ENCODE measurements around the gene CNTRL. TPM values are rescaled to one million over a fixed set of nuclear protein-coding genes. Genes with fewer than 3 reads are reported as not detected.

Gene CNTRL
- total RNA-seq, 4 donors from 2014 or later = 20.0 to 30.2 (median 27.4) TPM

DNA sequence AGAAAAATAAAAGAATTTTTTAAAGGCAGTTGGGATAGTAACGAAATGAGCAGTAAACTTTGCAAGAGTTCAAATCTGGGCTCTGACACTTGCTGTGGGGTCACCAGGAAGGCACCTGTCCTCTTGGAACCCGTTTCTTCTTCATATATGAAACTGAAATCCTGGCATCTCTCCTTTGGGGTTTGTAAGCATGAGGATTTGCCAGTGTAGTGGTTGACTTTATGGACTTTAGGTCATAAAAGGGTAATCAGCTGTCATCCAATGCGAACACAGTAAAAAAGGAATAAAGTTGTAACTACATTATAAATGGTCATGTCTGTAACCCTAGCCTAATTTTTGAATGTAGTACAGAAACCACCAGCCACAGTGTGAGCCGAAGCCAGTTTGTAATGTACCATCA is 125.6 kb downstream of the CNTRL start:
- TF ChIP-seq, protein P1, sequence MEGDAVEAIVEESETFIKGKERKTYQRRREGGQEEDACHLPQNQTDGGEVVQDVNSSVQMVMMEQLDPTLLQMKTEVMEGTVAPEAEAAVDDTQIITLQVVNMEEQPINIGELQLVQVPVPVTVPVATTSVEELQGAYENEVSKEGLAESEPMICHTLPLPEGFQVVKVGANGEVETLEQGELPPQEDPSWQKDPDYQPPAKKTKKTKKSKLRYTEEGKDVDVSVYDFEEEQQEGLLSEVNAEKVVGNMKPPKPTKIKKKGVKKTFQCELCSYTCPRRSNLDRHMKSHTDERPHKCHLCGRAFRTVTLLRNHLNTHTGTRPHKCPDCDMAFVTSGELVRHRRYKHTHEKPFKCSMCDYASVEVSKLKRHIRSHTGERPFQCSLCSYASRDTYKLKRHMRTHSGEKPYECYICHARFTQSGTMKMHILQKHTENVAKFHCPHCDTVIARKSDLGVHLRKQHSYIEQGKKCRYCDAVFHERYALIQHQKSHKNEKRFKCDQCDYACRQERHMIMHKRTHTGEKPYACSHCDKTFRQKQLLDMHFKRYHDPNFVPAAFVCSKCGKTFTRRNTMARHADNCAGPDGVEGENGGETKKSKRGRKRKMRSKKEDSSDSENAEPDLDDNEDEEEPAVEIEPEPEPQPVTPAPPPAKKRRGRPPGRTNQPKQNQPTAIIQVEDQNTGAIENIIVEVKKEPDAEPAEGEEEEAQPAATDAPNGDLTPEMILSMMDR (IDR thresholded peaks at IDR 0.05; ENCODE audit: low read depth) = no peak

DNA sequence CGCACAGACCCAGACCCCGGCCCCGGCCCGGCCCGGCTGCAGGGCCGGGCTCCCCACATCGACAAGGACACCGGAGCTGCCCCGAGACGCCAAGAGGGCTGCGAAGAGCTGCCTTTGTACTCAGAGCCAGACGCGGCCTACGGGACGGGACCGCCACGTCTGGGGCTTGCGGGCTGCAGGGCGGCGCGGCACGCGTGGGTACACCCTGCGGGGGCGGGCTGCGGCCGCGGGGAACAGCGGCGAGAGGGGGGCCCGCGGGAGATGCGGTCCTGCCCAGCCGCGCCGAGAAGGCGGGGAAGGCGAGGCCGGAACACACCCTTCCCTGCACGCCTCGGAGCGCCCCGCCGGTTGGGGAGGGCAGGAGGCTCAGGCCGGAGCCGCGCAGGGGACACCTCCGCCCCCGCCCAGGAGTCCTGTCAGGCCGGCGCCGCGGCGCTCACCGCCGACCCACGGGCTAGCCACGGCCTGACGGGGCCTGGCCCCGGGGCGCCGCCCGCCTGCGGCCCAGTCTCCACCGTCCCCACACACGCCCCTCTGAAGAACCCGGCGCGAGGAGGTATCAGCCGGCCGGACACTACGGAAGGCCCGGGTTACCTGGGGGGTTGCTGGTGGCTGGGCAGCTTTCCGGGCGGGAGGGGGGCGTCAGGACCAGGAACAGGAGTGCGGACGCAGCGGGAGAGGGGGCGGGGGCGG is 126.4 kb downstream of the CNTRL start:
- TF ChIP-seq, protein P1 (IDR thresholded peaks at IDR 0.05; ENCODE audit: low read depth) = no peak

DNA sequence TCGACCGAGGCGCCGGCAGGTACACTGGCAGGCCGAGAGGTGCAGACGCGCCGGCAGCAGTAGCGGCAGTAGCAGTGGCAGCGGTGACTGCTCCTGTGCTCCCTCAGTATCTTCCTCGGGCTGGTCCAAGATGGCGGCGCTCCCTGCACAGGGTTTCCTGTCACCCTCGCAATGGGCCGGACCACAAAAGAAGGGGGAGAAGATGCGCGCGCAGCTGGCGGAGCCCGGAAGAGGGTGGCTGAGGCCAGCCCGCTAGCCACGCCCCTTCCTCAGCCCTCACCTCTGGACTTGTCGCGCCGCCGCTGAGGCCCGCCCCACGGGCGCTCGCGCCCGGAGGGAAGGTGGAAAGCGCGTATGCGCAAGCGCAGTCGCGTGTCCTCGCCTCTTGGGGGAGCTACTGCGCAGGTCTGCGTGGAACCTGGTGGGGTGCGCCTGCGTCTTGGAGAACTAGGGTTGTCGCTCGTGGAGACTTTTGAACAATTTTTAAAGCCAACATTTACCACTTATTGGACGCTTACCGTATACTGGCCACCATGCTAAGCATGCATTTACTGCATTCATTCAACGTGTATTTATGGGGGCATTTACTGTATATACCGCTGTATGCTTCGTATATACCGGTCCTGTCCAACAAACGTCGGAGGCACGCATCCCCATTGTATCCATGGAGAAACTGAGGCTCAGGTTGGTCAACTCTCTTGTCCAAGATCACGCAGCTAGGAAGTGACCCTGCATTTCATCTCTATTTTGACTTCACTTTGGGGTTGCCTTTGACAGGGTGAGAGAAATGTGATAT is 127.2 kb downstream of the CNTRL start, which contains the start of gene RAB14:
TSS of gene RAB14 (minus strand) at position 132 of the 796 bp plus-strand sequence. CDS start 8,457 bp downstream, outside the sequence.
- TF ChIP-seq, protein P1 (IDR thresholded peaks at IDR 0.05; ENCODE audit: low read depth) = no peak

DNA sequence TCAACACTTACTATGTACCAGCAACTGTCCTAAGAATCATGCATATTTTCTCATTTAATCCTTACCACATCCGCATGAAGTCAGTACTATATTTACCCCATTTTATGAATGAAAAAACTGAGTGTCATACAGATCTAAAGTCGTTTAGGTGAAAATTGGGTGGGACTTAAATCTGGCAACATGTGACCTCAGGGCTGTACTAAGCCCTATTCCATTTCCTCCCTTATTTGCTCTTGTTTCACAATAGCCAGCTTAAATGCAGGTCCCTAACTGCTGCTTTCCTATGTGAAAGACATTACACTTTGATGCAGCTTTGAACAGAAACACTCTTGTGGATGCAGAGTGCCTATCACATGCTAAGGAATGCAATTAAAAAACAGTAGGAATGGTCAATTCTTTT is 129.4 kb downstream of the CNTRL start:
- TF ChIP-seq, protein P1 (IDR thresholded peaks at IDR 0.05; ENCODE audit: low read depth) = no peak

DNA sequence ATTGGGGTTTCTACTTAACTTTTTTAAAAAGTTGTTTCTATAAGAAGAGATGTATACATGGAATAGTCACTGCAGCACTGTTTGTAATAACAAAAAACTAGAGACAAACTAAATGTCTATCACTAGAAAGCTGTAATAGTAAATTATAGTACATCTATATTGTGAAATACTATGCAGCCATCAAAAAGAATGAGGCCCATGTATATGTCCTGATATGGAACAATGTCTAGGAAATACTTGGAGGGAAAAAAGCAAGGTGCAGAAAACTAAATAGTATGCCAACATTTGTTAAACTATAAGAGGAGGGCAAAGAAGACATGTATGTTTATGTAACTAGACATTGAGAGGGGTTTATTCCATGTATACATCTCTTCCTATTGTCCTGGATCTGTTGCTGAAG is 129.9 kb downstream of the CNTRL start:
- TF ChIP-seq, protein P1 (IDR thresholded peaks at IDR 0.05; ENCODE audit: low read depth) = no peak

DNA sequence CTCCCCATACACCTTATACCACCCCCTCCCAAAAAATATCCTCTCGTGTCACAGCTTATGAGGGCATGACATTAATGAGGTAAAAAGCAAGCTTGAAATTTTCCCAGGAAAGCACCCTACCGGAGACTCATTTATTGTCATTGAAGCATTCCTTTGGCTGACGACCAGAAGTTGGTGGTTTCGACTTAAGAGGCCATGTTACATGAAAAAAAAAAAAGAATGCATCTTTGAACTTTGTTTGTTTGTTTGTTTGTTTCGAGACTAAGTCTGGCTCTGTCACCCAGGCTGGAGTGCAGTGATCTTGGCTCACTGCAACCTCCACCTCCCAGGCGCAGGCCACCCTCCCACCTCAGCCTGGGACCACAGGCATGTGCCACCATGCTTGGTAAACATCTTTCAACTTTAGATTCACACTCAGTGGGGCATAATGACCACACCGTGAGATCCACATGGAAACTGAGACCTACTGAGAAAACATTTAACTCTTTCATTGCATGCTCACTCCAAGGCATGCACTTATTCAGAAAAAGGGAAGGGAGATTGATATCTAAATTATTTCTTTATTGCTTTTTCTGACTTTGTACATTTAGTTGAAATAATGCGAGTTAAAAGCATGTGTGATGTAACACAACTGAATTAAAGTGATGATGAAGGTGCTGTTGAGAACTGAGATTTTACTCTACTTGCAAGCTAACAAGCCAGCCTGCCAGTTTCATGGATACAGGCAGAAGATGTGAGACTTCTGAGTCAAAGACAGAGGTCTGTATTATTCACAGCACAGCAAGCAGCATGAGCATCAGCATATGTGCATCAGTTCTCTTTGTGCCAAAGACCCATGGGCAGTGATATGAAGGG is 132.0 kb downstream of the CNTRL start:
- TF ChIP-seq, protein P1 (IDR thresholded peaks at IDR 0.05; ENCODE audit: low read depth) = no peak

Data from subcutaneous adipose tissue (tissue), 4 donors.